Measurements from ENCODE around the gene SNAP23. TPM values are rescaled to one million over a fixed set of nuclear protein-coding genes. Genes with fewer than 3 reads are reported as not detected.

The SNAP23 gene
- polyA plus RNA-seq, 3 donors = 104 to 198 (median 187) TPM

DNA sequence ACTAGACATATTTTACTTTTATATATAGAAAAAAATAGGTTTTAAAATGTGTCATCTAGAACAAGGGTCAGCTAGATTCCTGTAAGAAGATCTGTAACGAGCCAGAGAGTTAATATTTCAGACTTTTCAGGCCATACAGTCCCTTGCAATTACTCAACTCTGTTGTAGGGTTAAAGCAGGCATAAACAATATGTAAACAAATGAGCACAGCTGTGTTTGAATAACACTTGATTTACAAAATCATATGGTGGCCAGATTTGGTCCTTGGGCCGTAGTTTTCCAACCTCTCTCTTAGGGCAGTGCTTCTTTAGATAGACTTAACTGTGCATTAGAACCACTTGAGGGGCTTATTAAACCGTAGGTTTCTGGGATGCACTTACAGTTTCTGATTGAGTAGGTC lies 33.5 kb downstream of the SNAP23 start:
- no peak overlapping the region for H3K4me3 ChIP-seq (replicated peaks in 1 of 3; ENCODE audit: low read depth in 2 of 3, low read length in 3 of 3)
- no peaks in the 10 kb centered on the region for H3K27me3 Mint-ChIP-seq (ENCODE audit: low read depth in 3 of 3)
- H3K27ac Mint-ChIP-seq = no peak overlapping the region
- H4K20me1 ChIP-seq (ENCODE audit: insufficient read depth, low read length) = peaks cover 23% of the 10 kb centered on the region
- no peak overlapping the region for H2AFZ ChIP-seq (ENCODE audit: insufficient read depth, low read depth, low read length, poor library complexity, severe bottlenecking)
- TF ChIP-seq, protein P1, sequence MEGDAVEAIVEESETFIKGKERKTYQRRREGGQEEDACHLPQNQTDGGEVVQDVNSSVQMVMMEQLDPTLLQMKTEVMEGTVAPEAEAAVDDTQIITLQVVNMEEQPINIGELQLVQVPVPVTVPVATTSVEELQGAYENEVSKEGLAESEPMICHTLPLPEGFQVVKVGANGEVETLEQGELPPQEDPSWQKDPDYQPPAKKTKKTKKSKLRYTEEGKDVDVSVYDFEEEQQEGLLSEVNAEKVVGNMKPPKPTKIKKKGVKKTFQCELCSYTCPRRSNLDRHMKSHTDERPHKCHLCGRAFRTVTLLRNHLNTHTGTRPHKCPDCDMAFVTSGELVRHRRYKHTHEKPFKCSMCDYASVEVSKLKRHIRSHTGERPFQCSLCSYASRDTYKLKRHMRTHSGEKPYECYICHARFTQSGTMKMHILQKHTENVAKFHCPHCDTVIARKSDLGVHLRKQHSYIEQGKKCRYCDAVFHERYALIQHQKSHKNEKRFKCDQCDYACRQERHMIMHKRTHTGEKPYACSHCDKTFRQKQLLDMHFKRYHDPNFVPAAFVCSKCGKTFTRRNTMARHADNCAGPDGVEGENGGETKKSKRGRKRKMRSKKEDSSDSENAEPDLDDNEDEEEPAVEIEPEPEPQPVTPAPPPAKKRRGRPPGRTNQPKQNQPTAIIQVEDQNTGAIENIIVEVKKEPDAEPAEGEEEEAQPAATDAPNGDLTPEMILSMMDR (IDR thresholded peaks at IDR 0.05) = no peak
- H3K27ac ChIP-seq (ENCODE audit: low read depth in 1 of 2, low read length in 2 of 2) = no peak overlapping the region
- H3K4me1 Mint-ChIP-seq = no peaks in the 10 kb centered on the region
- peaks cover 72 to 93% of the 10 kb centered on the region in 2 donors for H3K36me3 ChIP-seq (replicated peaks in 1 of 2; ENCODE audit: control insufficient read depth in 1 of 2, insufficient read depth in 2 of 2, low read length in 2 of 2)
- WGBS (ENCODE audit: insufficient coverage) = no CpG with 5 or more reads among the region's 3 CpGs
- no peaks in the 10 kb centered on the region for H3K4me1 ChIP-seq (ENCODE audit: control insufficient read depth in 1 of 2, insufficient read depth in 2 of 2, low read length in 2 of 2)
- H3K9me3 Mint-ChIP-seq = no peaks in the 10 kb centered on the region
- no peak overlapping the region for H3K4me3 Mint-ChIP-seq
- no peaks in the 10 kb centered on the region for H3K27me3 ChIP-seq (ENCODE audit: control insufficient read depth in 2 of 2, insufficient read depth in 2 of 2, low read length in 2 of 2)
- peaks cover 69 to 82% of the 10 kb centered on the region in 2 donors for H3K36me3 Mint-ChIP-seq
- no peak overlapping the region for H3K4me2 ChIP-seq (replicated peaks; ENCODE audit: extremely low read depth, low read length, poor library complexity, severe bottlenecking)
- H3K9me3 ChIP-seq (replicated peaks in 1 of 2; ENCODE audit: control insufficient read depth in 1 of 2, insufficient read depth in 1 of 2, low read length in 2 of 2) = no peaks in the 10 kb centered on the region
- no peaks in the 10 kb centered on the region for H3K79me2 ChIP-seq (ENCODE audit: insufficient read depth, low read length)
- intact Hi-C loops (cut with micrococcal nuclease) = no loop called here
- DNase-seq = no peak
- H3K9ac ChIP-seq (ENCODE audit: insufficient read depth, low read length, poor library complexity, severe bottlenecking) = no peak overlapping the region

DNA sequence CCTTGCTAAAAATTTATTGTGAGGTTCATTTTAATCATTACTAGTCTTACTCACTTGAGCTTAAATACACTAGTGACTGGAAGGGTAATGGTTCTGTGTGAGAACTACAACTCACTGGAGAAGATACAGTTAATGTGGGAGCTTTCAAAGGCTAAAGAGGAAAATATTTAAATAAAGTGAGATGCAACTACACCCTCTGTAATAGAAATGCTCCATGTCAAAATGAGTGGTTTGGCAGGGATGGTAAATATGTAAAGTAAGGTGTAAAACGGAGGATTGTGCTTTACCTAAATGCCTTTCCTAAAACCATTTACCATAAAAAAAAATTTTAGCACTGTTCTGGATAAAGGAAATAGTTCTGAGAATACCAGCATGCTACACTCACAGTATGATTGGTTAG lies 37.8 kb downstream of the SNAP23 start:
- no peak for DNase-seq
- no peaks in the 10 kb centered on the region for H3K4me1 ChIP-seq (ENCODE audit: control insufficient read depth in 1 of 2, insufficient read depth in 2 of 2, low read length in 2 of 2)
- Mint-ChIP-seq H3K27me3 (ENCODE audit: low read depth in 3 of 3) (no peaks in the 10 kb centered on the region), H3K4me3 (no peak overlapping the region), H3K36me3 (peaks cover 67 to 82% of the 10 kb centered on the region in 2 donors), H3K27ac (peak overlapping the region in 1 of 7 donors; percentile 21), H3K9me3 (no peaks in the 10 kb centered on the region), H3K4me1 (no peaks in the 10 kb centered on the region)
- peaks cover 11% of the 10 kb centered on the region for H4K20me1 ChIP-seq (ENCODE audit: insufficient read depth, low read length)
- peaks cover 58 to 99% of the 10 kb centered on the region in 2 donors for H3K36me3 ChIP-seq (replicated peaks in 1 of 2; ENCODE audit: control insufficient read depth in 1 of 2, insufficient read depth in 2 of 2, low read length in 2 of 2)
- no peaks in the 10 kb centered on the region for H3K9me3 ChIP-seq (replicated peaks in 1 of 2; ENCODE audit: control insufficient read depth in 1 of 2, insufficient read depth in 1 of 2, low read length in 2 of 2)
- no peak overlapping the region for H2AFZ ChIP-seq (ENCODE audit: insufficient read depth, low read depth, low read length, poor library complexity, severe bottlenecking)
- intact Hi-C loops (cut with micrococcal nuclease) = no loop called here
- TF ChIP-seq, protein P1 (IDR thresholded peaks at IDR 0.05) = no peak
- H3K27ac ChIP-seq (ENCODE audit: low read depth in 1 of 2, low read length in 2 of 2) = no peak overlapping the region
- no CpG with 5 or more reads among the region's 1 CpG for WGBS (ENCODE audit: insufficient coverage)
- no peaks in the 10 kb centered on the region for H3K79me2 ChIP-seq (ENCODE audit: insufficient read depth, low read length)
- H3K9ac ChIP-seq (ENCODE audit: insufficient read depth, low read length, poor library complexity, severe bottlenecking) = no peak overlapping the region
- no peak overlapping the region for H3K4me3 ChIP-seq (replicated peaks in 1 of 3; ENCODE audit: low read depth in 2 of 3, low read length in 3 of 3)
- H3K4me2 ChIP-seq (replicated peaks; ENCODE audit: extremely low read depth, low read length, poor library complexity, severe bottlenecking) = no peak overlapping the region
- H3K27me3 ChIP-seq (ENCODE audit: control insufficient read depth in 2 of 2, insufficient read depth in 2 of 2, low read length in 2 of 2) = no peaks in the 10 kb centered on the region

Measured in CD14-positive monocyte (primary cell).